CD4-positive, alpha-beta T cell treated with Interferon alpha-2 for 1 hour (primary cell): Measurements from ENCODE around the gene MICAL3.

ENCODE experiments used
- DNase-seq, 2 donors: peaks; one replicate each; pipeline ENCODE4 v3.0.0-alpha.2; 2020 to 2022

MICAL3 gene

DNA sequence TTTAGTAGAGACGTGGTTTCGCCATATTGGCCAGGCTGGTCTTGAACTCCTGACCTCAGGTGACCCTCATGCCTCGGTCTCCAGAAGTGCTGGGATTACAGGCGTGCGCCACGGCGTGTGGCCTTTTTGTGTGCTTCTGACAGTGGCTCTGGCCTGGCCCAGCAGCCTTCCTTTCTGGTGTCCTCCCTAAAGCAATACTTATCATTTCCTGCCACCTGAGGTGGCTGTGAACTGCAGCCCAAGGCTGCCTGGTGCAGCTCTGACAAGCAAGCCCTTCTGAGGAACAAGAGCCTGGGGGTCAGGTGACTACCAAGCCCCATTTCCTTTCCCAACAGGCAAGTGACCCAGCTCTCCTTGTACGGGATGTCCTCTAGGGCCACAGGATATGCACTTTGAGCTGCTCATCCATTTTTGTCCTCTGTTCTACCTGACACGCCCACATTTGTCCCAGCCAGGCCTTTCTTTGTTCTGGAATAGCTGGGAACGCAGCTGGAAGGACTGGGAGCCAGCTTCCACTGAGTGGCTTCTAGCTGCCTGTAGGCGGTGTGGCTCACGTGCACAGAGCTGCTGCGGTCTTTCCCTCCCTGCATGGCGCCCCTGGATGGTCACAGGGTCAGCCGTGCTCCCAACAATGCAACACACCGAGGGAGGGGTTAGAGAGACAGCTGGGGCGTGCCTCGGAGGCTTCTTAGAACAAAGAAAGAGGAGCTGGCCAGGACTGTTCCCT, 237.8 kb downstream of the MICAL3 start:
- DNase-seq: no peak

DNA sequence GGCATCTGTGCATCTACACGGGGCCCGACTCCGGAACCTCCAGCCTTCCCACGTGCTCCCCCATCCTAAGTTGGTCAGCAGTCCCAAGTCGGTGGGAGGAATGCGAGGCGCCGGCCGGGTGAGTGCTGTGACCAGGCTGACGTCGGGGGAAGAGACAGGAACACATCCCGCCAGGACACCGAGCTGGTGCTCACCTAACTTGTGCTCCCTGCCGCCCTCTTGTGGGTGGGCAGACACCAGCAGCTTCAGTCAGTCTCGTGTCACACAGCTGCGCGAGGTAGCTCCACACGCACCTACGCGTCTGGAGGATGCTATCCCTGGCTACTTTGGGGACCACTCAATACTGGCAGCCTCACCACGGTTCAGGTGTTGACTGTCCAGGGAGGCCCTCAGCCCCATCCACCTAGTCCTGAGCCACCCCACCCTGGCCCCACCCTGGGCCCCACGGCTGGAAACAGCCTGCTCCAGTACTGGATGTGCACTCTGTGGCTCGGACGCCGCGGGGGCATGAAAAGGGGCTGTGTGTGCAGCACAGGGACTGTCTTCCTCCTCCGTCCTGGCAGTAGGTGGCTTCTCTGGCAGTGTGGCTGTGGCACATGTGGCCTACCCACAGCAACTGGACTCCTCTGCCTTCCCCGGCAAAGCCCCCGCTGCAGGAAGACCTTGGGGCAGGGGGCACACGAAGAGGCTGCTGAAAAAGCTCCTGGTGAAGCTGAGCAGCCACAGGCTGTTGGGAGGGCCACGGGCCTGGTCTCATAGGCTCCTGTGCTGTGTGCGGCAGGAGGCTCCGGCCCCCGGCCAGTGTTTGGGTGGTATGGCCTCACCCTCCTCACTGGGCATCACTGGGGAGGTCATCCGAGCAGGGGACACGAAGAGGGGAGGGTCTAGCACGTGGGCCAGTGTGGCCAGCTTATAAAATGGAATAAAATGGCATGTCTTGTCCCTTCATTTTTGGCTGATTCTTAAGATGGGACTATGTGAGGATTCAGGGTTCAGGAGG, 238.9 kb downstream of the MICAL3 start:
- DNase-seq: peak; percentile 69 to 76

DNA sequence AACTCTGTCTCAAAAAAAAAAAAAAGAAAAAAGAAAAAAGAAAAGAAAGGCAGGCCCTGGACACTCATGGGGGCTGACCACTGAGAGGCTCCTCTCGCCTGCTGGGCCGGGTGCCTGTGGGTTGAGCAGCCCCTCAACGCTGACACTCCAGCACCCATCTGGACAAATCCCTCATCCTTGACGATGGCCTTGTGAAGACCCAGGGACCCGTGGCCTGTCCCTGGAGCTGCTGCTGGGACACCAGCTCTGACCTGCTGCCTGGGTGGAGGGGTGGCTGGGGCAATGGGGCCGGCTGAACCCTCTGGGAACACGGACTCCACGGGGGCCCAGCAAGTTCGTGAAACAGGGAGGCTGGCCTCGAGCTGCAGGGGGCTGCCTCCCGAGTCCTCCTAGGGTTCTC, 239.6 kb downstream of the MICAL3 start:
- DNase-seq: no peak

DNA sequence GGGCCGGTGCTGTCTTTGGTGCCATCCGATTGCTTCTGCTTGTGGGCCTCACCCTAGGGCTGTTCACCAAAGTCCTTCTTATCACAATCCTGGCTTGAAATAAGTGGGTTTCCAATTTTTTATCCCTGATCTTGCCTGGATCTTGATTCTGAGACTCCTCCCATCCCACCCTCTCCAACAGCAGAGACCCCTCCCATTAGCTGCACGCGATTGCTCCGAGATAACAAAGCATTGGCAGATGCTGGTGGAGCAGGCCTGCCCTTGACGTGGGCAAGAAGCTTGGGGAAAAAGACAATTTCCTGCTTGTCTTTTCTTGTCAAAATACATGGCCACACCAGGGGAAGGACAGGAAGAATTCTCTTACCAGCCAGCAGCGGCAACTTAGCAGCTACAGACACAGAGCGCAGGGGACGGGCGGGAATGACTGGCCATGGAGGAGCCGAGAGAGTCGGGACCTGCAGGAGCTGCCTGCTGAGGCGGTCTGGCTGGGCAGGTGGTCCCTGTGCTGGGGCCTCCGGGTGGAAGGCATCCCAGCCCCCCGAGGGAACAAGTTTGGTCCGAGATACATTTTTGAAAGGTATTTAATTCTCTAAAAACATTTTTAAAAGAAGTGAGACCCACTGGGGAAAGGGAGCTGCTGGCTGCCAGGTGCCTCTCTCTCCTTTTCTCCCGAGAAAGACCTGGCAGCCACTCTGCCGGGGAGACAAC, 240.4 kb downstream of the MICAL3 start:
- DNase-seq: no peak

DNA sequence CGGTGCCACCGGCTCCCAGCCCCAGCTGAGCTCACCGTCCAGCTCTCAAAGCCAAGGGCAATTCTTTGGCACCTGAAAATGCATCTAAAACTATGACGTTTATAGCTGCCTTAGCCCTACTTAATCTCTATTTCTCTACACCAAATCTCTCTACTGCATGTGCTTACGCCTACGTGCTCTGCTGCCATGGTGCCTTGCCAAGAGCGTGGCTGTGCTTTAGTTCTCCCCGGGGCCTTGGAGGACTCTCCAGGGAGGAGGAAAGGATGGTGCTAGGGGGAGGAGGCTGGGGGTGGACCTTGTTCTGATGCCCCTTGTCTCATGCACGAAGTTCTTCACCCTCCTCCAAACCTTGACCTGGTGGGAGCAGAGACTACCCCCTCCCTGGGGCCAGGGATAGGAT, 241.0 kb downstream of the MICAL3 start:
- DNase-seq: no peak

DNA sequence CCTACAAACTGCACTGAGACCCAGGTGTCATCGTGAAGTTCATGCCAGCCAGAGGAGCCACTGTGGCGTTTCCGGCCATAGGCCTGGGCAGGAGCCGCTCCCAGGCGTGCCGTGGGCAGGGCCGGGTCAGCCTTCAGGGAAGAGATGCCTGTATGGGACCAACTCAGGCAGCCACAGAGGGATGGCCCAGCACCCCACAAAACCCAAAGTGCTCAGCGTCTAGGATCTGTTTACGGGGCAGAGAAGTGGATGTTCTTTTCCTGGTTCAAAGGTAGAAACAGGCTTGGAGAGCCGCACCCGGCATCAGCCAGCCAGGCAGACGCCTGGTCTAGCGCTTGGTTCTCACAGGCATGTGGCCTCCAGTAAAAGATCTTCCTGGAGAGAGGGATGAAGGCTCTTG, 241.7 kb downstream of the MICAL3 start:
- no peak for DNase-seq

DNA sequence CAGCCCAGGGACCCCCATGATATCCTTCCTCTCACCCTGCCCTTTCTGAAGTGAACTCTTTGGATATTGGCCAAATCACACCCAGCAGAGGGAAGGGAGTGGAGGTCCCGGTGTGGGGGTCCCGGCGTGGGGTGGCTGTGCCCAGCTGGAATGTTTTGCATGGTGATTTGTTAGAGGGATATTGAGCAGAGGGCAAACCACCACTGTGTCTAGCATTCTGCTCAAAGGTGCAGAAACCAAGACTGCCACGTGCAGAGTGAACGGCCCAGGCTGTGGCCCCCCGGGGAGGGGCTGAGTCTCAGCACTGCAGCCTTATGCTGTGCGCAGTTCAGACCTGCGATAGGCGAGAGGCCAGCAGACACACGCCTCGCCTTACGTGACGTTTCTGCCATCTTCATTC, 242.2 kb downstream of the MICAL3 start:
- no peak for DNase-seq

DNA sequence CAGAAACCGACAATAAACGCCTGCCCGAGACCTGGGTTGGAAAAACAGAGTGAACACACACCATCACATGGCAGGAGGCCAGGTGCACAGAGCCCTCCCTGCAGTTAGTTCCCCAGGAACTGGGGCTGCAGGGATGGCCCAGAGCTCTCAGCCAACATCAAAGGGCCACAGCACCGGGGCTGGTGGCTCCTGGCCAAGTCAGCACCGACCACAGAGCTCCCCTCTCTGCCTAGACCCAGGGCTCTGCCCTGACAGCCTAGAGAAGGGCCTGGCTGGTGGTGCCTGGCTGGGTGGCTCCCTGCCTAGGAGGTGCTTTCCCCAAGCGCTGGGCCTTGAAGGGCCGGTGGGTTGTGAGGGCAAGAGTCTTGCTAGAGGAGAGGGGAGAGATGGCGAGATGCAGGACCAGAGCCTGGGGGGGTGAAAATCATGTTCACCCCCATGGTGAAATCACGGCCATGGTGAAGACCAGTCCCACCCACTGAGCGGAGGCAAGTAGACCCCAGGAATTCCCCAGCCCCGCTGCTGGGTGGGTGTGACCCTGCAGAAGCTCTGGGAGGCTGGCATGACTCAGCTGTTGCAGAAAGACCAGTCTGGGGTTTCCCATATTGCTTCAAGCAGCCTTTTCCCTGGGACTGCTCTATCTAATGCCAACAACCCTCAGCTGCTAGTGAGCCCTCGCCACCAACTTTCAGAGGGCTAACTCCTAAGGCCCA, 242.9 kb downstream of the MICAL3 start:
- DNase-seq: peak; percentile 49 to 77

DNA sequence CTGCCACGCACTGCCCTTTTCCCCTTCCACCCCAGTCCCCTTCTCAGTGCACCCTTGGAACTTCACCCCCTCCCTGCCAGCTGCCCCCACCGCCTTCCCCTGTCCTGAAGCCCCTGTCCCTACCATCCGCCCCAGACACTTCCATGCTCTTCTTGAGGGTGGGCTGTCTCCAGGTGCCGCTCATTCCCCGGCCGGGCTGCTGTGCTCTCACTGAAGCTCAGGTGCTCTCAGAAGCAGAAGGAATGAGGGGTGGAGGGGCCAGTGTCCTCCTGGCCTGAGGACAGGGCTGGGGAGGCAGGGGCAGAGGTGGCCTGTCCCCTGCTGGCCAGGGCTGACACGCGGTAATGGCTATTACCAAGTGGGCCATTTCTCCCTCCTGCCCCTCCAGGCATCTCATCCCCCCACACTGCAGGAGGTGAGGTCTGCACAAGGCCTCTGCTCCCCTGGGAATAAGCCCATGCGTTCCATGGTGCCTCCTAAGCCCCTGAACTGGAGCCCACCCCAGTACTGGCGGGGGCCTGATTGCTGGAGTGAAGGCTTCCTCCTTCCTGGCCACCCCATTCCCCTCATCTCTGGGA, 243.5 kb downstream of the MICAL3 start:
- DNase-seq: no peak

DNA sequence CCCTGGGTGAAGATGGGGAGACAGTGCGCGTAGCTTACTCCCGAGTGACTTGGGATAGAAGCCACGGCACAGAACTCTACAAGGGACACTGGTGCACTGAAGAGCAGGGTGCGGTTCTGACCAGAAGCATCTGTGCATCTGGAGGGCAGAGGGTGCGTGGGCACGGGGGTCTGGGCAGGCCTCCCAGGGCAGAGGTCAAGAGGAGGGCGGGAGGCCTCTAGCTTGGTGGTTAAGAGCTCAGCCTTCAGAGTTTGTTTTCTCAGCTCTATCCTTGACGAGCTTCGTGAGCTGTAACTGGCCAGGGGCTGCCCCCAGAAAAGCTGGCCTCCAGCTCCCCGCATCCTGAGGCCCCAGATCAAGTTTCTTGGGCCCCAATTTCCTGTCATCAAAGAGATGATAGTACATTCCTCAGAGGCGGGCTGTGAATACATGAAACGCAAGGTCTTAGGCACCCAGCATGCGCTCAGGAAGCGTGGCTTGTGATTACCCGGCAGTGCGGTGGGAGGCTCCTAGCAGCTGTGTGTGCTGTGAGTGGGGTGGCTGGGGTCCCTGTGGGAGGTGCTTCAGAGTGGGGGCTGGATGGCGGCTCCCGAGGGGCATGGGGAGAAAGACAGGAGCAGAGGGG, 244.1 kb downstream of the MICAL3 start:
- DNase-seq: no peak

DNA sequence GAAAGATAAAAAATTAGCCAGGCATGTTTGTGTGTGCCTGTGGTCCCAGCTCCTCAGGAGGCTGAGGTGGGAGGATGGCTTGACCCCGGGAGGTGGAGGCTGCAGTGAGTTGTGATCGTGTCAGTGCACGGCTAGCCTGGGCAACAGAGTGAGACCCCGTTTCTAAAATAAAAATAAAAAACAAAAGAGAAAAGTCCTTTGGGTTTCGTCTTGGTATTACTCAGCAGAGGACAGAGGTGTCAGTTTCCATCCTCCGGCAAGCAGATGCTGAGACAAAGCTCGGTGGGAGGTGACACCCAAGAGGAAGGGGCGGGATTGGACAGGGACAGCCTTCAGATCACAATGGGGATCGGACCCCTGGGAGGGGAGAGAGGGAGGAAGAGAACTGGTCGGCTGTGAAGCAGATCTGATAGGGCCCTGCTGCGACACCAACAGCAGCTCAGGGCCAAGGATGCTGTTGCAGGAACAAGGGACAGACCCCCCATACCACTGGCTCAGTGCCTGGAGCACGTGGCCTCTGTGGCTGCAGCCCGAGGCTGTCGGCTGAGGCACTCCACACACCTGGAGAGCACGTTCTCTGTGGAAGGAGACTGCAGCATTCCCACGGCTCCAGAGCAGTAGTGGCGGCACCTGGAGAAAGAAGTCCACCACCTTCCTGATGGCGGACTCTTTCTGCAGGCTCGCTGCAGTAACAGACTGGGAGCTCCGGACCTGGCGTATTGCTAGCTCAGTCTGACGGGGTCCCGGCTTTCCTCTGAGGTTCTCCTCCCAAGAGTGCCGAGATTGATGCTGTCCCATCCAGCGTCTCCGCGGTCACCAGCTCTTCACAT, 244.9 kb downstream of the MICAL3 start:
- DNase-seq: no peak

DNA sequence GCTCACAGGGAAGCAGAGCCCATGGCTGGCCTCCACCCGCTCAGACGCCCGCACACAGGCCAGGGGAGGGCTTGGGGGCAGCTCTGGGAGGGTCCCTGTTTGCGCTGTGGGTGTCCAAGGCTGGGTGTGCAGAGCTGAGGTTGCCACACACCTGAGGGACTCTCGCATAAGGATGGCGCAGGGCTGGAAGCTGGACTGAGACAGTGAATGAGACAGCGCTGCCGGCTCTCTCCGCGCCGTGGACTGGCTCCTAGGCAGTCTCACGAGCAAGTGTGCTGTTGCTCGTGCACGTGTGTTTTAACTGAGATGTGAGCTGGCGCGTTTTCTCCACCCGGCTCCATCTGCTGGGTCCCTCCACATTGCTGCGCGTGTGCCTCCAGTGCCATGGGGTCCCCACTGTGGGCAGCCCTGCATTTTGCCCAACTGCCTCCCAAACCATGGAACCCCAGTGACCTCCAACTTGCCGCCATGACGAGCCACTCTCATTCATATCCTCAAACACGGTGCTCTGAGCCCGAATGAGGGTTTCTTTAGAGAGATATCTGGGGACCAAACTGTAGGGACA, 245.9 kb downstream of the MICAL3 start:
- DNase-seq: no peak

DNA sequence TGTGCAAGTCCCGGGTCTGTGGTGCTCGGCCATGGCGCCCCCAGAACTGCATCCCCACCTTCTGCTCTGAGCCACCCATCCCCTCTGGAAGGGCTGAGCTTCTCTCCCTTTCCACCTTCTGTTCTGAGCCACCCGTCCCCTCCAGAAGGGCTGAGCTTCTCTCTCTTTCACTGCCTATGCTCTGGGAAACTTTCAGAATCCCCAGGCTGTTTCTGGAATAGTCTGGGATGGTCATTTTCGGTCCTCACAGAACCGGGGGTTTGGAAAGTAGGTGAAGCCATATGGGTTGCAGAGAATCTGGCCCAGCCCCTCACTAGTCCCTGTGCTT, 246.7 kb downstream of the MICAL3 start:
- DNase-seq: no peak

DNA sequence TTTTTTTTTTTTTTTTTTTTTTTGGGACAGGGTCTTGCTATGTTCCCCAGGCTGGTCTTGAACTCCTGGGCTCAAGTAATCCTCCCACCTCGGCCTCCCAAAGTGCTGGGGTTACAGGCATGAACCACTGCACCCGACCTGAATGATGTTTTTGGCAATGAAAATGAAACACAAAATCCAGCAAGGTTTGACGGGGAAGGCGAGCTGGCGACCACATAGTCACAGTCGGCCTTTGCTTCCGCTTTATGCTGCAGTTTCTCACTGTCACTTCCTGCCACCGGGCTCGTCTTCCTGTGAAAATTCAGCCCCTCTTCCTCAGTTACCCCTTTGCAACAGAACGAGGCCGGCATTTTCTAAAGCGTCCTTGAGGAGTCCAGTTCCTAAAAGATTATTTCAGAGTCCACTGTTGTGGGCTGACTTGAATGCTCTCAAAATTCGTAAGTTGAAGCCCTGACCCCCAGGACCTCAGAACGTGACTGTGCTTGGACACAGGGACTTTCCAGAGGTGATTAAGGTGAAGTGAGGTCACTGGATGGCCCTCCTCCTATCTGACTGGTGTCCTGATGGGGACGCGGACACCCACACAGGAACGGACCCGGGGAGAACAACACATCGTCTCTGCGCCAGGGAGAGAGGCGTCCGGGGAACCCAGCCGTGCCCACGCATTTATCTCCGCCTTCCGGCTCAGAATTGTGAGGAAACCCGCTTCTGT, 247.2 kb downstream of the MICAL3 start:
- peak; percentile 80 to 84 for DNase-seq

DNA sequence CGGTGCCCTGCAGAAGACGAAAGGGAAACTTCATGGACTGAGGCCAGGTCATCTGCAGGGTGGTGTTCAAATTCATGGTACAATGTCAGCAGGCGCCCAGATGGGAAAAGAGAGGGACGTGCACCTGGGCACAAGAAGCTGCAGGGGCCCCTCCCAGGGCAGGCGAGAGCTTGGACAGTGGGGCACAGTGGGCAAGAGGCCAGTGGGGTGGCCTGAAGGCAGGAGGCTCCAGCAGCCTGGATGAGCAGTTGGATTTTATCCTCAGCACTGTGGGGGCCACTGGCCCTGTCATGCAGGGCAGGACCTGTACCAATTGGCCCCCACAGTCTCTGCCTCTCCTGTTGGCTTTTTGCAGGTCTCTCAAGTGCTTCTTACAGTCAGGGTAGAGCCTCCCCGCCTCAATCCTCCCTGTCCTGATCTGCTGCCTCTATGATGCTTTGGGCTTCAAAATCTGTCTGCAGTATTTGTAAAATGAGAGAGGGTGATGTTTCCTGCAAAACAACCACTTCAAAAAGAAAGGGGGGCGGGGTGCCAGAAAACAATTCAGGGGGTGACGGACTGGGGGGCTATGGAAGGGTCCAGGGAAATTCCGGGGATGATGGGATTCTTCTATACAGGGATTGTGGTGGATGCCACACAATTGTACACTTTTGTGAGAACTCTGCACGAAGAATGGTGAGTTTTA, 248.4 kb downstream of the MICAL3 start:
- peak in 1 of 2 donors; percentile 30 for DNase-seq

DNA sequence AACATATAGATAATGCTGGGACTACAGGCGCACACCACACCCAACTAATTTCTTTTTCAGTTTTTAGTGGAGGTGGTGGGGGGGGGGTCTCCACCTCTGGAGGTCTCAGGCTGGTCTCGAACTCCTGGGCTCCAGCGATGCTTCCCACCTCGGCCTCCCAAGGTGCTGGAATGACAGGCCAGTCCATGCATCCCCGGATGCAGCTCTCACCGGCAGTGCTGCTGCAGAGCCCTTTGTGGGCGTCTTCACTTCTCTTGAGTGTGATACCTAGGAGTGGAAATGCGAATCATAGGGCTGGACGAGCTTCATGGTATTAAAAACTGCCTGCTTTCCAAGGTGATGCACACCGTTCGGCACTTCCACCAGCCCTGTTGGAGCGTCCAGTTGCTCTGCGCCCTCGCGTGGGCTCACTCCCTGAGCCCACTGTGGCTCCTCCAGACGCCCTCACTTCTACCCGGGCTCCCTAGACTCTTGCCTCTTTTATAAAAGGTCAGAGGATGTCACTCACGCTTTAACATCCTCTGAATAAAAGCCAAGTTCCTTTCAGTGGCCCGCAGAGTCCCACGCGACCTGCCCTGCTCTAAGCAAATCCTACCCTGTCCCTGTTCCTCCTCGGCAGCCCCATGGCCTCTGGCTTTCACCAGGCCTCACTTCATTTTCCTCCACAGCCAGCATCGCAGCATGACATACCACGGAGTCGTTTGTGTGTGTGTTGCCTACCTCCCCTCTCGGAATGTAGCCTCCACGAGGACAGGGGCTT, 249.3 kb downstream of the MICAL3 start:
- DNase-seq: no peak

DNA sequence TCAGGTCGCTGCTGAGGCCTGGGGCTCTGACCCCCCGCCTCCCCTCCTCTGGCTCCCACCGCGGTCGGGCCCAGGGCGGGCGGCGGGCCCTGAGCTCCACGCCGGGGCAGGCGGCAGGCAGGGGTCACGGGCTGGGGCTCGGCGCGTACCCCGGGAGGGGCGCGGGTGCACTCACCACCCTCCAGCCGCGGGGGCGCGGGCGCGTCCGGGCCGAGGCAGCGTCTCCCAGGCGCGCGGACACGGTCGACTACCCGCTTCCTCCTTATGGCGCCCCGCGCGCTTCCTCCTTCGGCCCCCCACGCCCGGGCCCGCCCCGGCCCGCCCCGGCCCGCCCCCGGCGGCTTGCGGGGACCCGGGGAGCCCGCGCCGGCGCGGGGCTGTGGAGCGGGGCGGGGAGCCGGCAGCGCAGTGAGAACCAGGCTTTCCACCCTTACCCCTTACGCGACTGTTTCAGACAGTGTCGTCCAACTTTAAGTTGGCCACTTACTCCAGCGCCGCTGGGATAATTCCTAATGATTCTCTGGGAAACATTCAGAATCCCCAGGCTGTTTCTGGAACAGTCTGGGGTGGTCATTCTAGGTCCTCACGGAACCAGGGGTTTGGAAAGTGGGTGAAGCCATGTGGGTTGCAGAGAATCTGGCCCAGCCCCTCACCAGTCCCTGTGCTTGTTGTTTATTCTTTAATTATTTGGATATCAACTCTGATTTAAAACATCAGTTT, 250.0 kb downstream of the MICAL3 start, which contains the start of gene BID:
BID (minus strand) TSS at position 264 of the 720 bp plus-strand sequence. CDS start 24,353 bp downstream, outside the sequence.
- DNase-seq: peak; percentile 63 to 65
